HepG2 (cell line): Measurements from ENCODE around the gene RIPPLY1. TPM values are rescaled to one million over a fixed set of nuclear protein-coding genes. Genes with fewer than 3 reads are reported as not detected.
A peak's percentile ranks its signal among the peaks of the same experiment; 100 is the strongest.

Source experiments
- CEBPZ ChIP-seq: IDR thresholded peaks from 2 replicates; pipeline ENCODE4 v1.6.1; 2012; ENCODE audit warnings: low read length, improper control_type of control experiment
- DBP ChIP-seq: sonication (generic); formaldehyde crosslinking; IDR thresholded peaks from 2 replicates; pipeline ENCODE4 v1.4.0; 2020; ENCODE audit warnings: missing genetic modification reagents; ENCODE audit errors: not compliant biosample characterization
- GATAD2A ChIP-seq: IDR thresholded peaks from 2 replicates; pipeline ENCODE4 v1.6.1; 2016
- HIVEP1 ChIP-seq: sonication (generic); formaldehyde crosslinking; IDR thresholded peaks from 2 replicates; pipeline ENCODE4 v1.4.0; 2020; ENCODE audit warnings: mild to moderate bottlenecking, missing genetic modification reagents
- JUND ChIP-seq: sonication (generic); formaldehyde crosslinking; IDR thresholded peaks from 2 replicates; pipeline ENCODE4 v1.8.0; 2022; ENCODE audit warnings: mild to moderate bottlenecking, missing genetic modification reagents
- LCORL ChIP-seq, 2 experiments: fragments of 450-650 bp in 1 of 2; sonication (generic) in 1 of 2; formaldehyde crosslinking in 1 of 2; IDR thresholded peaks; 2 replicates each; pipeline versions ENCODE4 v1.5.0 to v1.6.1; 2017 to 2020; ENCODE audit warnings: antibody characterized with exemption in 1 of 2, missing genetic modification reagents in 1 of 2
- NCOA2 ChIP-seq: sonication (generic); formaldehyde crosslinking; IDR thresholded peaks from 2 replicates; pipeline ENCODE4 v1.8.0; 2022; ENCODE audit warnings: inconsistent platforms
- NFE2L2 ChIP-seq: fragments of 150-350 bp; IDR thresholded peaks from 2 replicates; pipeline ENCODE4 v1.6.1; 2014; ENCODE audit warnings: low read length
- PHF20 ChIP-seq: sonication (generic); formaldehyde crosslinking; IDR thresholded peaks from 2 replicates; pipeline ENCODE4 v1.5.0; 2020; ENCODE audit warnings: mild to moderate bottlenecking, missing genetic modification reagents
- RNF2 ChIP-seq: fragments of 450-650 bp; conservative IDR thresholded peaks from 2 replicates; pipeline ENCODE4 v1.6.1; 2016; ENCODE audit warnings: low read depth
- SALL1 ChIP-seq: sonication (generic); formaldehyde crosslinking; IDR thresholded peaks from 2 replicates; pipeline ENCODE4 v1.8.0; 2022; ENCODE audit warnings: mild to moderate bottlenecking, missing genetic modification reagents
- SRSF4 ChIP-seq: fragments of 200-400 bp; formaldehyde crosslinking; IDR thresholded peaks from one replicate; pipeline ENCODE4 v1.6.1; 2018; ENCODE audit warnings: mild to moderate bottlenecking, low read depth, low read length, moderate library complexity; ENCODE audit not compliant: poor library complexity, severe bottlenecking
- TEAD3 ChIP-seq: optimal IDR thresholded peaks from 2 replicates; pipeline ENCODE3; 2016; ENCODE audit warnings: borderline replicate concordance
- ZKSCAN8 ChIP-seq: IDR thresholded peaks from 2 replicates; pipeline ENCODE4 v1.6.1; 2016; ENCODE audit warnings: borderline replicate concordance, missing genetic modification reagents, missing compliant biosample characterization
- ZNF407 ChIP-seq: sonication (generic); formaldehyde crosslinking; IDR thresholded peaks from one replicate; pipeline ENCODE4 v1.5.1; 2020; ENCODE audit warnings: mild to moderate bottlenecking, missing genetic modification reagents; ENCODE audit errors: not compliant biosample characterization
- ZNF552 ChIP-seq: sonication (generic); formaldehyde crosslinking; IDR thresholded peaks from 2 replicates; pipeline ENCODE4 v1.9.0; 2022; ENCODE audit warnings: missing genetic modification reagents, mild to moderate bottlenecking, borderline replicate concordance
- ZNF563 ChIP-seq: sonication (generic); formaldehyde crosslinking; IDR thresholded peaks from 2 replicates; pipeline ENCODE4 v1.8.0; 2022; ENCODE audit warnings: mild to moderate bottlenecking, moderate library complexity, missing genetic modification reagents
- ZNF83 ChIP-seq: sonication (generic); formaldehyde crosslinking; IDR thresholded peaks from 2 replicates; pipeline ENCODE4 v1.4.0; 2020; ENCODE audit warnings: missing genetic modification reagents, mild to moderate bottlenecking, borderline replicate concordance
- polyA plus RNA-seq, 8 experiments: library from polyadenylated mRNA; depleted of rRNA in 3 of 8; stranded (reverse) in 7 of 8; unstranded in 1 of 8; fragments of >200 nt; fragmentation: Illumina TruSeq in 4 of 8; extraction: Trizol in 4 of 8; gene quantifications; 2 replicates each; pipeline versions ENCODE4 v1.2.1 to v1.2.3, GENCODE V29; 2011 to 2016; ENCODE audit warnings: low read depth in 4 of 8, missing spikeins in 1 of 8, mixed read lengths in 1 of 8; ENCODE audit not compliant: insufficient read depth in 1 of 8
- total RNA-seq, 5 experiments: library from RNA; depleted of rRNA; stranded (reverse); fragments of >200 nt; fragmentation: Illumina TruSeq; extraction: Trizol; gene quantifications; 2 replicates each; pipeline ENCODE4 v1.2.3, GENCODE V29; 2016; ENCODE audit warnings: low read depth in 1 of 5

RIPPLY1 gene
- total and polyA plus RNA-seq, 2 of the 13 experiments (the other 11 are each of a cell fraction or from before 2014, with no cell fraction given) = 0.41 to 0.49 TPM

- no peak for TF ChIP-seq ZNF407 (CRISPR knock-in tag)
- peak; percentile 20; the same call in 1 of the 2 replicates for TF ChIP-seq GATAD2A (CRISPR knock-in tag)
- TF ChIP-seq PHF20 (CRISPR knock-in tag) = no peak
- no peak for TF ChIP-seq ZNF552 (CRISPR knock-in tag)
- no peak for TF ChIP-seq LCORL (IDR thresholded peaks at IDR 0.05)
- TF ChIP-seq LCORL (CRISPR knock-in tag; IDR thresholded peaks at IDR 0.05) = no peak
- TF ChIP-seq SALL1 (CRISPR knock-in tag) = no peak
- TF ChIP-seq SRSF4 = no peak
- no peak for TF ChIP-seq JUND (CRISPR knock-in tag)
- TF ChIP-seq DBP (CRISPR knock-in tag) = no peak
- TF ChIP-seq CEBPZ = no peak
- TF ChIP-seq ZNF83 (CRISPR knock-in tag) = no peak
- TF ChIP-seq TEAD3 (CRISPR knock-in tag) = no peak
- TF ChIP-seq ZNF563 (CRISPR knock-in tag) = no peak
- TF ChIP-seq HIVEP1 (CRISPR knock-in tag) = no peak
- no peak for TF ChIP-seq RNF2
- no peak for TF ChIP-seq ZKSCAN8
- TF ChIP-seq NFE2L2 = no peak
- TF ChIP-seq NCOA2 = peak; percentile 21; the same call in 1 of the 2 replicates
Measured at GRCh38 chrX:106902684-106903083, 457 bp downstream of the RIPPLY1 start (continued).
